GM23338 (cell line): ENCODE results near the gene CDC14B. TPM values are rescaled to one million over a fixed set of nuclear protein-coding genes. Genes with fewer than 3 reads are reported as not detected.
"Not testable (repeated sequence)": the region's sequence is repeated elsewhere in the genome, so short reads cannot be mapped to it uniquely, and the experiment has no call there.

ENCODE experiments used
- ATAC-seq: fragments of 200-7000 bp; cut with Tn5 transposase; 3 replicates; pipeline ENCODE4 v1.9.1; 2020
- DNase-seq: peaks from one replicate; pipeline ENCODE4 v3.0.0-alpha.2; 2015; ENCODE audit warnings: low spot score
- H2AFZ ChIP-seq: fragments of 200-600 bp; sonication (generic); 2 replicates; pipeline ENCODE4 v1.8.0; 2016; ENCODE audit warnings: antibody characterized with exemption, mild to moderate bottlenecking, moderate library complexity
- H3F3A ChIP-seq: fragments of 200-600 bp; sonication (generic); replicated peaks from 2 replicates; pipeline ENCODE4 v1.8.0; 2017; ENCODE audit warnings: antibody characterized with exemption, mixed run types, low read depth
- H3K27ac ChIP-seq: fragments of 200-600 bp; sonication (generic); 2 replicates; pipeline ENCODE4 v1.6.1; 2016; ENCODE audit warnings: low read depth
- H3K27me3 ChIP-seq: fragments of 200-600 bp; sonication (generic); 2 replicates; pipeline ENCODE4 v1.8.0; 2016; ENCODE audit warnings: mild to moderate bottlenecking, mixed run types, moderate library complexity; ENCODE audit not compliant: insufficient read depth
- H3K36me3 ChIP-seq: fragments of 200-600 bp; sonication (generic); 2 replicates; pipeline ENCODE4 v1.8.0; 2016; ENCODE audit warnings: mild to moderate bottlenecking; ENCODE audit not compliant: insufficient read depth
- H3K4me1 ChIP-seq: fragments of 200-600 bp; sonication (generic); 2 replicates; pipeline ENCODE4 v1.8.0; 2016; ENCODE audit warnings: mild to moderate bottlenecking, moderate library complexity; ENCODE audit not compliant: insufficient read depth
- H3K4me2 ChIP-seq: fragments of 200-600 bp; sonication (generic); 2 replicates; pipeline ENCODE4 v1.7.1; 2017; ENCODE audit warnings: mixed run types
- H3K4me3 ChIP-seq: fragments of 200-600 bp; sonication (generic); 2 replicates; pipeline ENCODE4 v1.6.1; 2016; ENCODE audit warnings: mixed run types
- H3K79me2 ChIP-seq: fragments of 200-600 bp; sonication (generic); replicated peaks from 2 replicates; pipeline ENCODE4 v1.8.0; 2017; ENCODE audit warnings: mild to moderate bottlenecking; ENCODE audit not compliant: insufficient read depth
- H3K9me2 ChIP-seq: fragments of 200-600 bp; sonication (generic); 2 replicates; pipeline ENCODE4 v1.8.0; 2017; ENCODE audit not compliant: insufficient read depth
- H4K20me1 ChIP-seq: fragments of 200-600 bp; sonication (generic); replicated peaks from 2 replicates; pipeline ENCODE4 v1.8.0; 2017; ENCODE audit warnings: mild to moderate bottlenecking; ENCODE audit not compliant: insufficient read depth
- H3K27ac Mint-ChIP-seq: 2 replicates; pipeline ENCODE4 v1.8.0; 2020; ENCODE audit warnings: inconsistent platforms, mild to moderate bottlenecking, moderate library complexity, mixed read lengths
- H3K27me3 Mint-ChIP-seq: 3 replicates; pipeline ENCODE4 v1.8.0; 2022; ENCODE audit warnings: low read depth, mild to moderate bottlenecking, moderate library complexity, mixed read lengths, inconsistent platforms; ENCODE audit not compliant: insufficient read depth, poor library complexity
- H3K36me3 Mint-ChIP-seq: 3 replicates; pipeline ENCODE4 v1.8.0; 2021; ENCODE audit warnings: low read depth, mild to moderate bottlenecking, inconsistent platforms, moderate library complexity, mixed read lengths
- H3K4me1 Mint-ChIP-seq: 3 replicates; pipeline ENCODE4 v1.8.0; 2020; ENCODE audit warnings: mild to moderate bottlenecking, inconsistent platforms, mixed read lengths
- H3K4me3 Mint-ChIP-seq: 3 replicates; pipeline ENCODE4 v1.8.0; 2021; ENCODE audit warnings: moderate library complexity, mild to moderate bottlenecking, inconsistent platforms, mixed read lengths
- H3K9me3 Mint-ChIP-seq: 3 replicates; pipeline ENCODE4 v1.8.0; 2020; ENCODE audit warnings: moderate library complexity, mild to moderate bottlenecking, inconsistent platforms, mixed read lengths
- CREB1 ChIP-seq: fragments of 250-450 bp; sonication (Bioruptor Pico); IDR thresholded peaks from 2 replicates; pipeline ENCODE4 v1.5.0; 2020; ENCODE audit warnings: low read depth, mild to moderate bottlenecking, moderate library complexity
- ZNF114 ChIP-seq: fragments of 250-450 bp; sonication (Bioruptor Pico); IDR thresholded peaks from 2 replicates; pipeline ENCODE4 v1.5.0; 2020; ENCODE audit warnings: mild to moderate bottlenecking, moderate library complexity
- ZNF331 ChIP-seq: fragments of 250-450 bp; sonication (Bioruptor Pico); IDR thresholded peaks from 2 replicates; pipeline ENCODE4 v1.5.0; 2020; ENCODE audit warnings: low read depth, mild to moderate bottlenecking, moderate library complexity
- polyA plus RNA-seq: library from polyadenylated mRNA; unstranded; fragments of >200 nt; fragmentation: Nextera tagmentation; extraction: Ambion mirVana; gene quantifications from 2 replicates; pipeline ENCODE4 v1.2.1, GENCODE V29; 2016
- total RNA-seq: library from RNA; depleted of rRNA; stranded (reverse); fragments of >200 nt; shearing (Covaris generic); gene quantifications from 2 replicates; pipeline ENCODE4 v1.2.3, GENCODE V29; 2014
- TF ChIP-seq, protein P1 (sequence below): fragments of 250-450 bp; sonication (Bioruptor Pico); IDR thresholded peaks from 2 replicates; pipeline ENCODE4 v1.5.0; 2020; ENCODE audit warnings: mild to moderate bottlenecking, moderate library complexity

The CDC14B gene
- total and polyA plus RNA-seq, 2 experiments from 2014 or later = 12.2 to 52.1 TPM

- Histone ChIP-seq H3K27me3 (no peaks in the 10 kb centered on the region), H3K4me1 (no peaks in the 10 kb centered on the region), H4K20me1 (no peaks in the 10 kb centered on the region), H3K36me3 (no peaks in the 10 kb centered on the region), H2AFZ (no peak overlapping the region), H3K79me2 (no peaks in the 10 kb centered on the region), H3K4me3 (no peak overlapping the region), H3K9me2 (no peaks in the 10 kb centered on the region), H3K27ac (no peak overlapping the region), H3F3A (no peaks in the 10 kb centered on the region), H3K4me2 (no peak overlapping the region)
- Mint-ChIP-seq H3K4me1 (peaks cover 2% of the 10 kb centered on the region; the same call in 1 of the 3 replicates), H3K27ac (no peak overlapping the region), H3K36me3 (no peaks in the 10 kb centered on the region), H3K4me3 (no peak overlapping the region), H3K27me3 (peaks cover 2% of the 10 kb centered on the region), H3K9me3 (no peaks in the 10 kb centered on the region; the same call in 2 of the 3 replicates)
- ATAC-seq (no peak), DNase-seq (no peak)
- TF ChIP-seq, protein P1, sequence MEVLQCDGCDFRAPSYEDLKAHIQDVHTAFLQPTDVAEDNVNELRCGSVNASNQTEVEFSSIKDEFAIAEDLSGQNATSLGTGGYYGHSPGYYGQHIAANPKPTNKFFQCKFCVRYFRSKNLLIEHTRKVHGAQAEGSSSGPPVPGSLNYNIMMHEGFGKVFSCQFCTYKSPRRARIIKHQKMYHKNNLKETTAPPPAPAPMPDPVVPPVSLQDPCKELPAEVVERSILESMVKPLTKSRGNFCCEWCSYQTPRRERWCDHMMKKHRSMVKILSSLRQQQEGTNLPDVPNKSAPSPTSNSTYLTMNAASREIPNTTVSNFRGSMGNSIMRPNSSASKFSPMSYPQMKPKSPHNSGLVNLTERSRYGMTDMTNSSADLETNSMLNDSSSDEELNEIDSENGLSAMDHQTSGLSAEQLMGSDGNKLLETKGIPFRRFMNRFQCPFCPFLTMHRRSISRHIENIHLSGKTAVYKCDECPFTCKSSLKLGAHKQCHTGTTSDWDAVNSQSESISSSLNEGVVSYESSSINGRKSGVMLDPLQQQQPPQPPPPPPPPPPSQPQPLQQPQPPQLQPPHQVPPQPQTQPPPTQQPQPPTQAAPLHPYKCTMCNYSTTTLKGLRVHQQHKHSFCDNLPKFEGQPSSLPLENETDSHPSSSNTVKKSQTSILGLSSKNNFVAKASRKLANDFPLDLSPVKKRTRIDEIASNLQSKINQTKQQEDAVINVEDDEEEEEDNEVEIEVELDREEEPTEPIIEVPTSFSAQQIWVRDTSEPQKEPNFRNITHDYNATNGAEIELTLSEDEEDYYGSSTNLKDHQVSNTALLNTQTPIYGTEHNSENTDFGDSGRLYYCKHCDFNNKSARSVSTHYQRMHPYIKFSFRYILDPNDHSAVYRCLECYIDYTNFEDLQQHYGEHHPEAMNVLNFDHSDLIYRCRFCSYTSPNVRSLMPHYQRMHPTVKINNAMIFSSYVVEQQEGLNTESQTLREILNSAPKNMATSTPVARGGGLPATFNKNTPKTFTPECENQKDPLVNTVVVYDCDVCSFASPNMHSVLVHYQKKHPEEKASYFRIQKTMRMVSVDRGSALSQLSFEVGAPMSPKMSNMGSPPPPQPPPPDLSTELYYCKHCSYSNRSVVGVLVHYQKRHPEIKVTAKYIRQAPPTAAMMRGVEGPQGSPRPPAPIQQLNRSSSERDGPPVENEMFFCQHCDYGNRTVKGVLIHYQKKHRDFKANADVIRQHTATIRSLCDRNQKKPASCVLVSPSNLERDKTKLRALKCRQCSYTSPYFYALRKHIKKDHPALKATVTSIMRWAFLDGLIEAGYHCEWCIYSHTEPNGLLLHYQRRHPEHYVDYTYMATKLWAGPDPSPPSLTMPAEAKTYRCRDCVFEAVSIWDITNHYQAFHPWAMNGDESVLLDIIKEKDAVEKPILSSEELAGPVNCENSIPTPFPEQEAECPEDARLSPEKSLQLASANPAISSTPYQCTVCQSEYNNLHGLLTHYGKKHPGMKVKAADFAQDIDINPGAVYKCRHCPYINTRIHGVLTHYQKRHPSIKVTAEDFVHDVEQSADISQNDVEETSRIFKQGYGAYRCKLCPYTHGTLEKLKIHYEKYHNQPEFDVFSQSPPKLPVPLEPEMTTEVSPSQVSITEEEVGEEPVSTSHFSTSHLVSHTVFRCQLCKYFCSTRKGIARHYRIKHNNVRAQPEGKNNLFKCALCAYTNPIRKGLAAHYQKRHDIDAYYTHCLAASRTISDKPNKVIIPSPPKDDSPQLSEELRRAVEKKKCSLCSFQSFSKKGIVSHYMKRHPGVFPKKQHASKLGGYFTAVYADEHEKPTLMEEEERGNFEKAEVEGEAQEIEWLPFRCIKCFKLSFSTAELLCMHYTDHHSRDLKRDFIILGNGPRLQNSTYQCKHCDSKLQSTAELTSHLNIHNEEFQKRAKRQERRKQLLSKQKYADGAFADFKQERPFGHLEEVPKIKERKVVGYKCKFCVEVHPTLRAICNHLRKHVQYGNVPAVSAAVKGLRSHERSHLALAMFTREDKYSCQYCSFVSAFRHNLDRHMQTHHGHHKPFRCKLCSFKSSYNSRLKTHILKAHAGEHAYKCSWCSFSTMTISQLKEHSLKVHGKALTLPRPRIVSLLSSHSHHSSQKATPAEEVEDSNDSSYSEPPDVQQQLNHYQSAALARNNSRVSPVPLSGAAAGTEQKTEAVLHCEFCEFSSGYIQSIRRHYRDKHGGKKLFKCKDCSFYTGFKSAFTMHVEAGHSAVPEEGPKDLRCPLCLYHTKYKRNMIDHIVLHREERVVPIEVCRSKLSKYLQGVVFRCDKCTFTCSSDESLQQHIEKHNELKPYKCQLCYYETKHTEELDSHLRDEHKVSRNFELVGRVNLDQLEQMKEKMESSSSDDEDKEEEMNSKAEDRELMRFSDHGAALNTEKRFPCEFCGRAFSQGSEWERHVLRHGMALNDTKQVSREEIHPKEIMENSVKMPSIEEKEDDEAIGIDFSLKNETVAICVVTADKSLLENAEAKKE (CRISPR knock-in tag) = no peak
- TF ChIP-seq CREB1 (no peak), ZNF114 (CRISPR knock-in tag) (no peak), ZNF331 (CRISPR knock-in tag) (no peak)
Measured at GRCh38 chr9:96636368-96636767, 16.7 kb upstream of the CDC14B start.

DNA sequence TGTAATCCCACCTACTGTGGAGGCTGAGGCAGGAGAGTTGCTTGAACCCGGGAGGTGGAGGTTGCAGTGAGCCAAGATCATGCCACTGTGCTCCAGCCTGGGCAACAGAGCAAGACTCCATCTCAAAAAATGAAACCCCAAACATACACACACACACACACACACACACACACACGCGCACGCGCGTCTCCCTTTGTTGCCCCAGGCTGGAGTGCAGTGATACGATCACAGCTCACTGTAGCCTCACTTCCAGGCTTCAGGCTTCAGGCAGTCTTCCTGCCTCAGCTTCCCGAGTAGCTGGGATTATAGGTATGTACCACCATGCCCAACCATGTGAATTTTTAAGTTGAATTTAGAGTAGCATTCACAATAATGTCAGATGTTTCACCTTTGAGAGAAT is 13.9 kb upstream of the CDC14B start:
- not testable (repeated sequence) for H3F3A ChIP-seq, H3K27me3 ChIP-seq, H4K20me1 ChIP-seq, H3K9me2 ChIP-seq, H3K4me2 ChIP-seq, H3K79me2 ChIP-seq, ATAC-seq, H3K4me3 Mint-ChIP-seq, H3K9me3 Mint-ChIP-seq, H2AFZ ChIP-seq, H3K27ac Mint-ChIP-seq, H3K36me3 ChIP-seq, H3K4me1 Mint-ChIP-seq, H3K4me1 ChIP-seq, H3K4me3 ChIP-seq, DNase-seq, H3K36me3 Mint-ChIP-seq, H3K27ac ChIP-seq, H3K27me3 Mint-ChIP-seq
